Measurements from ENCODE around the gene DUSP22.

DUSP22 gene

GRCh38 chr6:326896-327537, 34.7 kb downstream of the DUSP22 start:
- no peak for TF ChIP-seq GATA1 (IDR thresholded peaks at IDR 0.05; ENCODE audit: low read depth, low read length)
- no peak for DNase-seq

- DNase-seq, result no peak
- TF ChIP-seq POLR2A (IDR thresholded peaks at IDR 0.05; ENCODE audit: low read length) (no peak), GATA1 (IDR thresholded peaks at IDR 0.05; ENCODE audit: low read depth, low read length) (no peak)
These were observed 35.3 kb downstream of the DUSP22 start for GRCh38 chr6:327538-328116.

- DNase-seq, result no peak
- TF ChIP-seq GATA1 (IDR thresholded peaks at IDR 0.05; ENCODE audit: low read depth, low read length) (no peak), POLR2A (IDR thresholded peaks at IDR 0.05; ENCODE audit: low read length) (no peak)
These were observed 35.9 kb downstream of the DUSP22 start for GRCh38 chr6:328136-328670.

GRCh38 chr6:328924-329323, 36.6 kb downstream of the DUSP22 start:
- TF ChIP-seq GATA1 (IDR thresholded peaks at IDR 0.05; ENCODE audit: low read depth, low read length) (no peak), POLR2A (IDR thresholded peaks at IDR 0.05; ENCODE audit: low read length) (no peak)
- no peak for DNase-seq

- TF ChIP-seq POLR2A (IDR thresholded peaks at IDR 0.05; ENCODE audit: low read length) (no peak), GATA1 (IDR thresholded peaks at IDR 0.05; ENCODE audit: low read depth, low read length) (no peak)
- DNase-seq, result no peak
These were observed 37.8 kb downstream of the DUSP22 start for GRCh38 chr6:329888-330691.

- DNase-seq, result no peak
- no peak for TF ChIP-seq POLR2A (IDR thresholded peaks at IDR 0.05; ENCODE audit: low read length)
- TF ChIP-seq GATA1 (IDR thresholded peaks at IDR 0.05; ENCODE audit: low read depth, low read length), result no peak
These were observed 38.7 kb downstream of the DUSP22 start for GRCh38 chr6:330948-331347.

GRCh38 chr6:331622-332521, 39.6 kb downstream of the DUSP22 start:
- no peak for DNase-seq
- TF ChIP-seq POLR2A (IDR thresholded peaks at IDR 0.05; ENCODE audit: low read length) (no peak), GATA1 (IDR thresholded peaks at IDR 0.05; ENCODE audit: low read depth, low read length) (no peak)

GRCh38 chr6:332671-333070, 40.4 kb downstream of the DUSP22 start:
- no peak for DNase-seq
- TF ChIP-seq POLR2A (IDR thresholded peaks at IDR 0.05; ENCODE audit: low read length) (no peak), GATA1 (IDR thresholded peaks at IDR 0.05; ENCODE audit: low read depth, low read length) (no peak)

- no peak for DNase-seq
- no peak for TF ChIP-seq GATA1 (IDR thresholded peaks at IDR 0.05; ENCODE audit: low read depth, low read length)
- TF ChIP-seq POLR2A (IDR thresholded peaks at IDR 0.05; ENCODE audit: low read length), result no peak
These were observed 41.2 kb downstream of the DUSP22 start for GRCh38 chr6:333379-334002.

GRCh38 chr6:334536-335510, 42.5 kb downstream of the DUSP22 start:
- DNase-seq, result no peak
- TF ChIP-seq GATA1 (IDR thresholded peaks at IDR 0.05; ENCODE audit: low read depth, low read length), result no peak
- TF ChIP-seq POLR2A (IDR thresholded peaks at IDR 0.05; ENCODE audit: low read length), result no peak

- TF ChIP-seq POLR2A (IDR thresholded peaks at IDR 0.05; ENCODE audit: low read length) (no peak), GATA1 (IDR thresholded peaks at IDR 0.05; ENCODE audit: low read depth, low read length) (no peak)
- DNase-seq, result no peak
These were observed 43.3 kb downstream of the DUSP22 start for GRCh38 chr6:335572-335971.
